ES-I3 (cell line): ENCODE data around the gene BMPR1A.

Experiments used
- H3K36me3 ChIP-seq: 2 replicates; pipeline ENCODE4 v1.6.1; 2013; ENCODE audit warnings: mild to moderate bottlenecking, low read length, control low read depth, moderate library complexity; ENCODE audit not compliant: insufficient read depth
- H3K4me1 ChIP-seq: 2 replicates; pipeline ENCODE4 v1.6.1; 2013; ENCODE audit warnings: mild to moderate bottlenecking, control low read depth, low read length; ENCODE audit not compliant: insufficient read depth
- H3K9ac ChIP-seq: 2 replicates; pipeline ENCODE4 v1.6.1; 2013; ENCODE audit warnings: low read depth, mild to moderate bottlenecking, low read length, moderate library complexity
- H3K9me3 ChIP-seq: 2 replicates; pipeline ENCODE4 v1.6.1; 2013; ENCODE audit warnings: mild to moderate bottlenecking, low read length, moderate library complexity; ENCODE audit not compliant: control insufficient read depth, insufficient read depth

Gene BMPR1A

GRCh38 chr10:86792461-86793167 lies 36.2 kb downstream of the BMPR1A start:
- H3K36me3 ChIP-seq: no peaks in the 10 kb centered on the region
- peaks cover 23% of the 10 kb centered on the region for H3K4me1 ChIP-seq
- H3K9ac ChIP-seq: no peak overlapping the region
- no peaks in the 10 kb centered on the region for H3K9me3 ChIP-seq

GRCh38 chr10:86793696-86794095 lies 37.3 kb downstream of the BMPR1A start:
- H3K4me1 ChIP-seq: peaks cover 32% of the 10 kb centered on the region
- H3K9ac ChIP-seq: no peak overlapping the region
- no peaks in the 10 kb centered on the region for H3K9me3 ChIP-seq
- H3K36me3 ChIP-seq: no peaks in the 10 kb centered on the region

- no peaks in the 10 kb centered on the region for H3K9me3 ChIP-seq
- H3K9ac ChIP-seq: no peak overlapping the region
- peaks cover 48% of the 10 kb centered on the region for H3K4me1 ChIP-seq
- no peaks in the 10 kb centered on the region for H3K36me3 ChIP-seq
These were observed 38.9 kb downstream of the BMPR1A start for GRCh38 chr10:86795353-86795752.

DNA sequence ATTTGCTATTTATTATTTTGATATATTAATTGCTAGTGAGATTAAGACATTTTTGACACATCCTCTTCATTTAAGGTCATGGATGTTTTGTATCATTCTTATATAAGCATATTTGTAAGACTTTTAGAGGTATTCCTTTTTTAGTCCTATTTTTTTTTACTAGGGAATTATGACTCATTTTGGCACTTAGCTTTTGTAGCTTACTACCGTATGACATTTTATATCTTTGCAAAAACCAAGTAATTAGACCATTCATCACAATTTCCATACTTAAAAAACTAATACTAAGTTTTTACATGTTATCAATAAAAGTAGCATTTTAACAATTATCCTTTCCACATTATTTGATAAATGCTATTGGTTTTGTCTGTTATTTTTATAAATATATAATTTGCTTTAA lies 41.6 kb downstream of the BMPR1A start:
- H3K36me3 ChIP-seq: no peaks in the 10 kb centered on the region
- H3K4me1 ChIP-seq: peaks cover 57% of the 10 kb centered on the region
- H3K9ac ChIP-seq: no peak overlapping the region
- no peaks in the 10 kb centered on the region for H3K9me3 ChIP-seq

GRCh38 chr10:86798611-86799010 lies 42.2 kb downstream of the BMPR1A start:
- Histone ChIP-seq H3K9me3 (no peaks in the 10 kb centered on the region), H3K36me3 (no peaks in the 10 kb centered on the region), H3K9ac (no peak overlapping the region), H3K4me1 (peaks cover 58% of the 10 kb centered on the region)

DNA sequence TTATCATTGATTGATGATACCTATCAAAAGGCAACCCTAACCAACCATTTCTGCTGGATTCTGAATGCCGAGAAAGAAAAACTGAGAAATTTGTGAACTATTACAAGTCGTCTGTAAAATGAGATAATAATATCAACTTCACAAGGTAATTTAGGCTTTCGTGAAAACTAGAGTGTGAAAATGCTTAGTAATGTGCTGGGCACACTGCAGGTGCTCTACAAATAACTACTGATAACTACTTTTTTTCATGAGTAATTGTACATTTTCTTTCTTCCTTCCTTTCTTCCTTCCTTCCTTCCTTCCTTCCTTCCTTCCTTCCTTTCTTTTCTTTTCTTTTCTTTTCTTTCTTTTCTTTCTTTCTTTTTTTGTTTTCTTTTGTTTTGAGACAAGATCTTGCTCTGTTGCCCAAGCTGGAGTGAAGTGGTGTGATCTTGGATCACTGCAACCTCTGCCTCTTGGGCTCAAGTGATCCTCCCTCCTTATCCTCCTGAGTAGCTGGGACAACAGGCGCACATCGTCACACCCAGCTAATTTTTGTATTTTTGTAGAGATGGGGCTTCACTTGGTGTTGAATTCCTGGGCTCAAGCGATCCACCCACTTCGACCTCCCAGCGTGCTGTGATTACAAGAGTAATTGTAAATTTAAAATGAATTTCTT lies 42.9 kb downstream of the BMPR1A start:
- no peaks in the 10 kb centered on the region for H3K9me3 ChIP-seq
- H3K9ac ChIP-seq: no peak overlapping the region
- H3K4me1 ChIP-seq: peaks cover 51% of the 10 kb centered on the region
- no peaks in the 10 kb centered on the region for H3K36me3 ChIP-seq

GRCh38 chr10:86801995-86802394 lies 45.6 kb downstream of the BMPR1A start:
- Histone ChIP-seq H3K36me3 (no peaks in the 10 kb centered on the region; the same call in 1 of the 2 replicates), H3K9me3 (no peaks in the 10 kb centered on the region), H3K4me1 (peaks cover 39% of the 10 kb centered on the region), H3K9ac (no peak overlapping the region)

DNA sequence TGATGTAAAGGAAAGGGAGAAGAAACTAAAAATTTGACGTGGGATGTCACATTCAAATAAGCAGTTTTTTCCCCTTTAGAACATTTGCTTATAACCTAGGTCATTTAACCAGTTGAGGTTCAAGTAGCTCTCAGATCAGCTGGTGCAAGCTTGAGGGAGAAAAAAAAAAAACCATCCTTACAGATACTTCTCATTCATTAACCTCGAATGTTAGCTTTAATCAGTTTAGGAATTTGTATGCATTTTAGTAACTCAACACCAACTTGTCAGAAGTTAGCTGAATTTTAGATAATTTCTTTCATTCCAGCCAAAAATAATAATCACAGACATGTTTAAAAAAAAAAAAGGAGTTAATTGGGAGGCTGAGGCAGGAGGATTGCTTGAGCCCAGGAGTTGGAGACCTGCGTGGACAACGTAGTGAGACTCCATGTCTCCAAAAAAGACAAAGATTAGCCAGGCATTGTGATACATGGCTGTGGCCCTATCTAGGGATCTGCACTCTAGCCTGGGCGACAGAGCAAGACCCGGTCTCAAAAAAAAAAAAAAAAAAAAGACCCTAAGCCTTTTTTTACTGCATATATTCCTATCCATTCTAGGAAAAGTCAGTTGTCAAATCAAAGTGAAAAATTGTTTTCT lies 46.2 kb downstream of the BMPR1A start:
- H3K9me3 ChIP-seq: no peaks in the 10 kb centered on the region
- H3K4me1 ChIP-seq: peaks cover 37% of the 10 kb centered on the region
- no peaks in the 10 kb centered on the region; the same call in 1 of the 2 replicates for H3K36me3 ChIP-seq
- H3K9ac ChIP-seq: no peak overlapping the region

- no peaks in the 10 kb centered on the region for H3K9me3 ChIP-seq
- no peak overlapping the region for H3K9ac ChIP-seq
- no peaks in the 10 kb centered on the region; the same call in 1 of the 2 replicates for H3K36me3 ChIP-seq
- peaks cover 31% of the 10 kb centered on the region for H3K4me1 ChIP-seq
These were observed 46.7 kb downstream of the BMPR1A start for GRCh38 chr10:86803156-86803555.

- H3K4me1 ChIP-seq: peaks cover 19% of the 10 kb centered on the region
- no peaks in the 10 kb centered on the region for H3K9me3 ChIP-seq
- H3K9ac ChIP-seq: no peak overlapping the region
- no peaks in the 10 kb centered on the region; the same call in 1 of the 2 replicates for H3K36me3 ChIP-seq
These were observed 48.4 kb downstream of the BMPR1A start for GRCh38 chr10:86804805-86805204.

DNA sequence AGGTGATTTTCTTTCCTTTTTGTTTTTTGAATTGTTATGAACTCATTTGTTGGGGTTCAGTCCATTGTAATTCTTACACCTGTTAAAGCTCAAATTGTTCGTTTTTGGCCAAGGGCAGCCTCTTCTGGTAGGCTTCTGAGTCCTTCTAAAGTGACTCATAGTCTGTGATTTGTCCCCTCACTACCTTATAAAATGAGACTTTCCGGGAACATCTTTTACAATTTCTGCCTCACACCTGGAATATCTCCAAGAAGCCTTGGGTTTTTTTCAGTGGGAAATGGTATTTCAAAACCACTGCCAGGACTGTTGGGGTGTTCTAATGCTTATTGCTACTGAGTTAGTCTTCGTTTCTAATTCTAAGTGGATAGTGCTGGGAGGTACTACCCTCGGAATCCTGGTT lies 56.7 kb downstream of the BMPR1A start:
- Histone ChIP-seq H3K9me3 (no peaks in the 10 kb centered on the region), H3K9ac (no peak overlapping the region), H3K36me3 (no peaks in the 10 kb centered on the region), H3K4me1 (peaks cover 14% of the 10 kb centered on the region)

- Histone ChIP-seq H3K4me1 (peaks cover 11% of the 10 kb centered on the region), H3K9ac (no peak overlapping the region), H3K9me3 (no peaks in the 10 kb centered on the region), H3K36me3 (no peaks in the 10 kb centered on the region)
These were observed 57.6 kb downstream of the BMPR1A start for GRCh38 chr10:86813982-86814381.

- Histone ChIP-seq H3K36me3 (no peaks in the 10 kb centered on the region), H3K9ac (no peak overlapping the region)
These were observed 58.7 kb downstream of the BMPR1A start for GRCh38 chr10:86815035-86815617.

DNA sequence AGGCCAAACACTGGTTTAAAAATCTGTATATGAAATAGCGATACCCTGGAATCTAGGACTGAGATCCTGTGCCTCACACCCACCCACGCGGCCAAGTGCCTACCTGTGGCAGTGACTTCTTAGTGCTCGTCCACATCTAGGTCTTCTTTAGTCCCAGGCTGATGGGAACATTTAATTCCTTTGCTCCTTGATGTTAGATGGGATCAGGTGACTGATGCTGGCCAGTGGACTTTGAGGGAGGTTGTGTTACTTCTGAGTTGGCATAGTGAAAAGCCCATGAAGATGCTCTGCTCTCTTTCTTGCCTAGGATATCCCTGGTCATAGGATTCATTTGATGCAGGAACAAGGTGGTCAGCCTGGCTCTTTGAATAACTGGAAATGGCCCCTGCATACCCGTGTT lies 59.2 kb downstream of the BMPR1A start:
- Histone ChIP-seq H3K9ac (no peak overlapping the region), H3K4me1 (peaks cover 23% of the 10 kb centered on the region), H3K9me3 (no peaks in the 10 kb centered on the region), H3K36me3 (no peaks in the 10 kb centered on the region)

More at GRCh38 chr10:86815035-86815617, 58.7 kb downstream of the BMPR1A start:
- Histone ChIP-seq H3K9me3 (no peaks in the 10 kb centered on the region), H3K4me1 (peaks cover 18% of the 10 kb centered on the region)
